Skeletal muscle tissue (tissue), 4 donors: ENCODE results near the gene MRPS31. TPM values are rescaled to one million over a fixed set of nuclear protein-coding genes. Genes with fewer than 3 reads are reported as not detected.
"Not testable (repeated sequence)": the region's sequence is repeated elsewhere in the genome, so short reads cannot be mapped to it uniquely, and the experiment has no call there.

Source experiments
- H3K27ac ChIP-seq: one replicate; pipeline ENCODE4 v1.7.0; 2013; ENCODE audit warnings: mild to moderate bottlenecking, low read depth, low read length, inconsistent platforms
- H3K27me3 ChIP-seq, 3 donors: one replicate each; pipeline ENCODE4 v1.7.0; 2013; ENCODE audit warnings: low read length in 3 of 3; ENCODE audit not compliant: control insufficient read depth in 3 of 3, insufficient read depth in 3 of 3
- H3K36me3 ChIP-seq, 3 donors: one replicate each; pipeline ENCODE4 v1.7.0; 2013; ENCODE audit warnings: low read length in 3 of 3; ENCODE audit not compliant: control insufficient read depth in 3 of 3, insufficient read depth in 3 of 3
- H3K4me1 ChIP-seq, 3 donors: one replicate each; pipeline ENCODE4 v1.7.0; 2013; ENCODE audit warnings: low read length in 3 of 3, mild to moderate bottlenecking in 3 of 3; ENCODE audit not compliant: control insufficient read depth in 3 of 3, insufficient read depth in 3 of 3
- H3K4me3 ChIP-seq, 3 donors: one replicate each; pipeline ENCODE4 v1.7.0; 2013; ENCODE audit warnings: low read length in 3 of 3
- H3K9ac ChIP-seq, 3 donors: one replicate each; pipeline ENCODE4 v1.7.0; 2013; ENCODE audit warnings: low read length in 3 of 3, mild to moderate bottlenecking in 3 of 3, moderate library complexity in 2 of 3, low read depth in 1 of 3
- H3K9me3 ChIP-seq, 3 donors: one replicate each; pipeline ENCODE4 v1.7.0; 2013; ENCODE audit warnings: low read length in 3 of 3; ENCODE audit not compliant: control insufficient read depth in 3 of 3
- total RNA-seq: library from RNA; depleted of rRNA; stranded (reverse); fragments of >200 nt; gene quantifications from one replicate; pipeline ENCODE4 v1.2.3, GENCODE V29; 2014
- donor health status: Osteomylitis.

Gene MRPS31
- total RNA-seq, 1 donor from 2014 or later, result 22.4 TPM

GRCh38 chr13:40790154-40790616, 19.2 kb upstream of the MRPS31 start:
- no peaks in the 10 kb centered on the region for H3K27me3 ChIP-seq
- peaks cover 6 to 11% (median 7%) of the 10 kb centered on the region in 3 donors for H3K36me3 ChIP-seq
- H3K9me3 ChIP-seq, result no peaks in the 10 kb centered on the region
- peak overlapping the region; percentile 52 for H3K27ac ChIP-seq
- peaks cover 0 to 6% (median 0%) of the 10 kb centered on the region in 3 donors for H3K4me1 ChIP-seq
- peak overlapping the region; percentile 78 to 86 (median 78) for H3K4me3 ChIP-seq
- peak overlapping the region; percentile 68 to 87 (median 69) for H3K9ac ChIP-seq

GRCh38 chr13:40789275-40790153, 18.5 kb upstream of the MRPS31 start, which contains the start of gene SLC25A15:
TSS of gene SLC25A15 (plus strand) at chr13:40789611. CDS start at chr13:40793227, 3,616 bp downstream.
- H3K9me3 ChIP-seq, result no peaks in the 10 kb centered on the region
- peak within 1 kb of the TSS; percentile 78 to 86 (median 78) for H3K4me3 ChIP-seq
- H3K9ac ChIP-seq, result peak within 1 kb of the TSS; percentile 71 to 87 (median 76)
- no peaks in the 10 kb centered on the region for H3K27me3 ChIP-seq
- H3K27ac ChIP-seq, result peak within 1 kb of the TSS; percentile 52
- H3K4me1 ChIP-seq, result peaks cover 0 to 6% (median 0%) of the 10 kb centered on the region in 3 donors
- H3K36me3 ChIP-seq, result peaks cover 5 to 11% (median 6%) of the 10 kb centered on the region in 3 donors

DNA sequence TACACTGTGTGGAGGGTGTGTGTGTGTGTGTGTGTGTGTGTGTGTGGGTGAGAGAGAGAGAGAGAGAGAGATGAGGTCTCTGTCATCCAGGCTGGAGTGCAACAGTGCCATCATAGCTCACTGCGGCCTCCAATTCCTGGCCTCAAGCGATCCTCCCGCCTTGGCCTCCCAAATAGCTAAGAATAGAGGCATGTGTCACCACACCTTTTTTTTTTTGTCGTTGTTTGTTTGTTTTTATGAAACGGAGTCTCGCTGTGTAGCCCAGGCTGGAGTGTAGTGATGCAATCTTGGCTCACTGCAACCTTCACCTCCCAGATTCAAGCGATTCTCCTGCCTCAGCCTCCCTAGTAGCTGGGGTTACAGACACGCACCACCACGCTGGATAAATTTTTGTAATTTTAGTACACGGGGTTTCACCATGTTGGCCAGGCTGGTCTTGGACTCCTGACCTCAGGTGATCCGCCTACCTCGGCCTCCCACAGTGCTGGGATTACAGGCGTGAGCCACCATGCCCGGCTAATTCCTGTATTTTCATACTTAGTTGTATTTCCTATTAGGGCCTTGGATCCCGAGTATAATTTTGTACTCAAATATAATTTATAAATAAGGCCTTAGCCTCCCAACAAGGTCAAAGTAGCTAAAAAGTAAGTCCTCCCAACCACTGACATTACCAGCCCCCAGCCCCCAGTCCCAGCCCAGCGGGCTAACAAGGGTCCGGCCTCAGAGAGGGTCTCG, 17.7 kb upstream of the MRPS31 start:
- H3K4me1 ChIP-seq, H3K27me3 ChIP-seq, H3K27ac ChIP-seq, H3K9me3 ChIP-seq, H3K36me3 ChIP-seq: not testable (repeated sequence)
- H3K9ac ChIP-seq, result peak overlapping the region; percentile 71 to 87 (median 76)
- peak overlapping the region; percentile 66 to 86 (median 78) for H3K4me3 ChIP-seq

- Histone ChIP-seq H3K27ac (no peak overlapping the region), H3K27me3 (no peaks in the 10 kb centered on the region), H3K9me3 (no peaks in the 10 kb centered on the region), H3K4me1 (peaks cover 0 to 6% (median 0%) of the 10 kb centered on the region in 3 donors), H3K9ac (no peak overlapping the region), H3K4me3 (no peak overlapping the region), H3K36me3 (no peaks in the 10 kb centered on the region)
These were observed 16.1 kb upstream of the MRPS31 start for GRCh38 chr13:40787062-40787461.

GRCh38 chr13:40786568-40786996, 15.6 kb upstream of the MRPS31 start:
- Histone ChIP-seq H3K4me1 (peaks cover 0 to 6% (median 0%) of the 10 kb centered on the region in 3 donors), H3K36me3 (no peaks in the 10 kb centered on the region), H3K9ac (no peak overlapping the region), H3K27me3 (no peaks in the 10 kb centered on the region), H3K27ac (no peak overlapping the region), H3K9me3 (no peaks in the 10 kb centered on the region), H3K4me3 (no peak overlapping the region)

GRCh38 chr13:40784540-40784939, 13.6 kb upstream of the MRPS31 start:
- no peak overlapping the region for H3K4me3 ChIP-seq
- H3K36me3 ChIP-seq, result no peaks in the 10 kb centered on the region
- no peak overlapping the region for H3K27ac ChIP-seq
- H3K27me3 ChIP-seq, result no peaks in the 10 kb centered on the region
- no peaks in the 10 kb centered on the region for H3K9me3 ChIP-seq
- H3K4me1 ChIP-seq, result no peaks in the 10 kb centered on the region
- no peak overlapping the region for H3K9ac ChIP-seq

GRCh38 chr13:40782971-40783370, 12.0 kb upstream of the MRPS31 start:
- H3K4me3 ChIP-seq, H3K9ac ChIP-seq, H3K36me3 ChIP-seq, H3K4me1 ChIP-seq, H3K27me3 ChIP-seq, H3K27ac ChIP-seq, H3K9me3 ChIP-seq: not testable (repeated sequence)

DNA sequence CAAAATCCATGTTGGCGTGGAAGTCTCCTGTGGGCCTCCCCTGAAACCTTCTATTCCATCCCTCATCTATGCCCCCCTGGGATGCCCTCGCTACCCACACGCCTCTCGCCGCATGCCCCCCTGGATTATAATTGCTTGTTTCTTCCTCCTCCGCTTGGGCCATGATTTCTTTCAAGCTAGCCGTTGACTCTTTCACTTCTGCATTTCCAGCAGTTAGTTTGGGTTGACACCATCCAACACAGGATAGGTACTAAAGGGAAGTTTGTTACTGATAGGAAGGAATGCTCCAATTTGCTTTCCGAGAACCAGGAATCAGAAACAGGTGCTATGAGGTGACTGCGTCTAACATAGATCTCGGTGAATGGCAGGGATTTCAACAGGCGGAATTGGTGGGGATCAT, 10.7 kb upstream of the MRPS31 start:
- H3K9me3 ChIP-seq, result no peaks in the 10 kb centered on the region
- no peak overlapping the region for H3K27ac ChIP-seq
- H3K4me1 ChIP-seq, result peaks cover 0 to 2% (median 0%) of the 10 kb centered on the region in 3 donors
- H3K27me3 ChIP-seq, result no peaks in the 10 kb centered on the region
- no peaks in the 10 kb centered on the region for H3K36me3 ChIP-seq
- H3K9ac ChIP-seq, result no peak overlapping the region
- no peak overlapping the region for H3K4me3 ChIP-seq

DNA sequence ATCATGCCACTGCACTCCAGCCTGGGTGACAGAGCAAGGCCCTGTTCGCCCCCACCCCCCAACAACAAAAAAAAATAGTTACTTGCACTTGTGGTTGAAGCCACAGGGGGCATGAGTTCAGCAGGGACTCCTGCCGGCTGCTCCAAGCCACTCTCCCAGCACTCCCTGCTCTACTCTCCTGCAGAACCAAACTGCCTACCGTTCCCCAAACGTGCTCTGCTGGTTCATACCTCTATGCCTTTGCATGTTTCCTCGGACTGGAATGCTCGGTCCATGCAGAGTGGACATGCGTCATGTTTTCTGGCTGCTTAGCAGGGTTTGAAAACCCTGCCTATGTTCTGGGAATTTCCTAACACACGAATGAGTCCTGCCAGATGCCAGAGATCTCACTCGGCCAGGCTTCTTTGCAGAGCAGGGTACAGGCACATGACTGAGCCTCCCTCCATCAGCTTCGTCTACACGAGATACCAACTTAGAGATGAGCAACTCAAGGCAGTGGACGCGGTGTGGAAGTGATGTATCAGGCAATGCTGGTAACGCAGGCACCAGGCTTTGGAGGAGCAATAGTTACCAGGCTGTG, 9.9 kb upstream of the MRPS31 start:
- Histone ChIP-seq H3K27ac (no peak overlapping the region), H3K36me3 (no peaks in the 10 kb centered on the region), H3K9me3 (no peaks in the 10 kb centered on the region), H3K4me3 (no peak overlapping the region), H3K4me1 (peaks cover 0 to 2% (median 0%) of the 10 kb centered on the region in 3 donors), H3K9ac (no peak overlapping the region), H3K27me3 (no peaks in the 10 kb centered on the region)
